Regular cardiac myocyte (primary cell): Measurements from ENCODE around the gene TRPM4. TPM values are rescaled to one million over a fixed set of nuclear protein-coding genes. Genes with fewer than 3 reads are reported as not detected.

Experiments used
- total RNA-seq: library from RNA; depleted of rRNA; stranded (reverse); fragments of >200 nt; gene quantifications from 2 replicates; pipeline ENCODE4 v1.2.3, GENCODE V29; 2014

The TRPM4 gene
- 14.9 and 18.0 TPM in 2 replicates for total RNA-seq

GRCh38 chr19:49157445-49158224 lies at the start of gene TRPM4:
TRPM4 (plus strand) TSS chr19:49157792; CDS start chr19:49157867, 75 bp downstream.

GRCh38 chr19:49113762-49114629 lies 43.6 kb upstream of the TRPM4 start, which contains the start of gene LIN7B:
LIN7B (plus strand) TSS chr19:49114370; CDS start chr19:49114405, 35 bp downstream.

GRCh38 chr19:49118565-49119410 lies 38.8 kb upstream of the TRPM4 start, which contains the start of gene C19orf73:
C19orf73 (minus strand) TSS chr19:49119143; CDS start chr19:49119022, 121 bp downstream.

GRCh38 chr19:49119411-49120324 lies 37.9 kb upstream of the TRPM4 start, which contains the start of gene PPFIA3:
PPFIA3 (plus strand) TSS chr19:49119544; CDS start chr19:49127874, 8,330 bp downstream.

GRCh38 chr19:49155005-49155819 lies 2.4 kb upstream of the TRPM4 start, which contains the start of gene HRC:
HRC (minus strand) TSS chr19:49155396; CDS start chr19:49155237, 159 bp downstream.

Other genes with a start within 250 kb of the TRPM4 start
- gene DHDH, start 224.1 kb upstream of the TRPM4 start, total RNA-seq = 0.38 and 0.56 TPM in 2 replicates
- 96.4 and 104 TPM in 2 replicates for gene BAX, start 202.9 kb upstream of the TRPM4 start, total RNA-seq
- 1,571 and 5,527 TPM in 2 replicates for gene FTL, start 192.5 kb upstream of the TRPM4 start, total RNA-seq
- 47.5 and 56.9 TPM in 2 replicates for gene GYS1, start 164.5 kb upstream of the TRPM4 start, total RNA-seq
- 138 and 392 TPM in 2 replicates for gene RUVBL2, start 163.9 kb upstream of the TRPM4 start, total RNA-seq
- not detected in 2 replicates for gene LHB, start 140.7 kb upstream of the TRPM4 start, total RNA-seq
- gene CGB3, start 133.5 kb upstream of the TRPM4 start, total RNA-seq = not detected in 2 replicates
- gene CGB2, start 125.9 kb upstream of the TRPM4 start, total RNA-seq = not detected in 2 replicates
- gene CGB1, start 120.9 kb upstream of the TRPM4 start, total RNA-seq = 0.28 TPM in 1 of 2 replicates, not detected in the other
- not detected in 2 replicates for gene CGB5, start 113.9 kb upstream of the TRPM4 start, total RNA-seq
- gene CGB8, start 108.7 kb upstream of the TRPM4 start, total RNA-seq = not detected in 2 replicates
- gene CGB7, start 100.0 kb upstream of the TRPM4 start, total RNA-seq = 0.19 and 0.56 TPM in 2 replicates
- not detected in 2 replicates for gene NTF4, start 93.0 kb upstream of the TRPM4 start, total RNA-seq
- under 0.01 TPM in 1 of 2 replicates, not detected in the other for gene KCNA7, start 85.1 kb upstream of the TRPM4 start, total RNA-seq
- 89.1 and 130 TPM in 2 replicates for gene SNRNP70, start 72.3 kb upstream of the TRPM4 start, total RNA-seq
- 9.9 and 11.1 TPM in 2 replicates for gene LIN7B, start 43.4 kb upstream of the TRPM4 start, total RNA-seq
- 0.58 and 0.85 TPM in 2 replicates for gene C19orf73, start 38.6 kb upstream of the TRPM4 start, total RNA-seq
- gene PPFIA3, start 38.2 kb upstream of the TRPM4 start, total RNA-seq = 1.7 and 4.5 TPM in 2 replicates
- under 0.01 and 1.4 TPM in 2 replicates for gene HRC, start 2.4 kb upstream of the TRPM4 start, total RNA-seq
- gene SLC6A16, start 167.4 kb downstream of the TRPM4 start, total RNA-seq = 0.38 and 0.56 TPM in 2 replicates
- 0.28 TPM in 1 of 2 replicates, not detected in the other for gene CD37, start 177.6 kb downstream of the TRPM4 start, total RNA-seq
- 14.7 and 25.9 TPM in 2 replicates for gene TEAD2, start 204.6 kb downstream of the TRPM4 start, total RNA-seq
- not detected in 2 replicates for gene DKKL1, start 206.1 kb downstream of the TRPM4 start, total RNA-seq
- not detected in 2 replicates for gene KASH5, start 230.5 kb downstream of the TRPM4 start, total RNA-seq